Activated CD4-positive, alpha-beta T cell treated with anti-CD3 and anti-CD28 coated beads, Interleukin-2, amount 50 U/mL, for 1 hour (primary cell): ENCODE results near the gene SLC33A1.
"Not testable (repeated sequence)": the region's sequence is repeated elsewhere in the genome, so short reads cannot be mapped to it uniquely, and the experiment has no call there.

ENCODE experiments used
- DNase-seq: peaks from one replicate; pipeline ENCODE4 v3.0.0-alpha.2; 2020

SLC33A1 gene

DNA sequence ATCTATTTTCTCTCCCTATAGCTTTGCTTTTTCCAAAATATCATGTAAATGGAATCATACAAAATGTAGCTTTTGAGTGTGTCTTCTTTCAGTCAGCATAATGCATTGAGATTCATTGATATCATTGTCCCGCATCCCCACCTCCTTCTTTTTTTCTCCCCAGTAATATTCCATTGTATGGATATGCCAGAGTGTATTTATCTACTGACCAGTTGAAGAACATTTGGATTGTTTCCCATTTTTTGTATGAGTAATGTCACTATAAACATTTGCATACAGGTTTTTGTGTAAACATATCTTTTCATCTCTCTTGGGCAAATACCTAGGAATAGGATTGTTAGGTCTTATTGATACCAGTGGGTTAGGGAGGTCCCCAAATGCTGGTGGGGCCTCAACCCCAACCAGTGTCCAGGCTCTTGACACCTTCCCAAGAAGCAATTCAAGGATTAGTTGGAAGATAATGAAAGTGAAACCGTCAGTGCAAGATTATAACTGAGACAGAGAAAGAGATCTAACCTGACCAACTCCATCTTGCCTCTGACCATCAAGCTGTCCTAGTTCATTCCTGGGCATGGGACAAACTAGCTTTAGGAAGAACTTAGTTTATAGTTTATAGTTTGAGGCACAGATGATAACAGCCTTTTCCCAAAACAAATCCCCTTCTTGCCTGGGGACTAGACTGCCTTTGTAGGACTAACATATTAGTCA is 7.4 kb upstream of the SLC33A1 start:
- DNase-seq, result no peak

DNA sequence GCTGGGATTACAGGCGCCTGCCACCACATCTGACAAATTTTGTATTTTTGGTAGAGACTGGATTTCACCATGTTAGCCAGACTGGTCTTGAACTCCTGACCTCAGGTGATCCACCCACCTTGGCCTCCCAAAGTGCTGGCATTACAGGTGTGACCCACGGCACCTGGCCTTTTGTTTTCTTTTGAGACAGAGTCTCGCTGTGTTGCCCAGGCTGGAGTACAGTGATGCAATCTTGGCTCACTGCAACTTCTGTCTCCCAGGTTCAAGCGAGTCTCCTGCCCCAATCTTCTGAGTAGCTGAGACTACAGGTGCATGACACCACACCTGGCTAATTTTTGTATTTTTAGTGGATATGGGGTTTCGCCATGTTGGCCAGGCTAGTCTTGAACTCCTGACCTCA is 6.2 kb upstream of the SLC33A1 start:
- DNase-seq, result not testable (repeated sequence)

DNA sequence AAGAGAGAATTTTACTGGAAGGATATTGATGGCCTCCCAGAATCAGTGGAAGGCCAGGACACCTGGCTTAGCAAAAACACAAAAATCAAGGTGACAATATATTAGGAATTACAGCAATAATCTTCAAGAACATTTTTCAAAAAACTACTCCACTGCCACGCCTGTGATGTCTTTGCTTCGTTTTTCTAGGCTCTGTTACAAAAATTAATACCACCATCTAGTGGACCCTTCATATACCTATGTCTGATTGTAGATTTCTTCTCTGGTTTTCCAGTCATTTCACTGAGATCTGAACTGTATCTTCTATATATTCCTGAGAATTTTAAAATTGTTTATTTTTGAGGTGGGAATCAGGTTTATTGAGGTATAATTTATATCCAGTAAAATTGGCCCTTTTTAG is 5.6 kb upstream of the SLC33A1 start:
- DNase-seq, result no peak

DNA sequence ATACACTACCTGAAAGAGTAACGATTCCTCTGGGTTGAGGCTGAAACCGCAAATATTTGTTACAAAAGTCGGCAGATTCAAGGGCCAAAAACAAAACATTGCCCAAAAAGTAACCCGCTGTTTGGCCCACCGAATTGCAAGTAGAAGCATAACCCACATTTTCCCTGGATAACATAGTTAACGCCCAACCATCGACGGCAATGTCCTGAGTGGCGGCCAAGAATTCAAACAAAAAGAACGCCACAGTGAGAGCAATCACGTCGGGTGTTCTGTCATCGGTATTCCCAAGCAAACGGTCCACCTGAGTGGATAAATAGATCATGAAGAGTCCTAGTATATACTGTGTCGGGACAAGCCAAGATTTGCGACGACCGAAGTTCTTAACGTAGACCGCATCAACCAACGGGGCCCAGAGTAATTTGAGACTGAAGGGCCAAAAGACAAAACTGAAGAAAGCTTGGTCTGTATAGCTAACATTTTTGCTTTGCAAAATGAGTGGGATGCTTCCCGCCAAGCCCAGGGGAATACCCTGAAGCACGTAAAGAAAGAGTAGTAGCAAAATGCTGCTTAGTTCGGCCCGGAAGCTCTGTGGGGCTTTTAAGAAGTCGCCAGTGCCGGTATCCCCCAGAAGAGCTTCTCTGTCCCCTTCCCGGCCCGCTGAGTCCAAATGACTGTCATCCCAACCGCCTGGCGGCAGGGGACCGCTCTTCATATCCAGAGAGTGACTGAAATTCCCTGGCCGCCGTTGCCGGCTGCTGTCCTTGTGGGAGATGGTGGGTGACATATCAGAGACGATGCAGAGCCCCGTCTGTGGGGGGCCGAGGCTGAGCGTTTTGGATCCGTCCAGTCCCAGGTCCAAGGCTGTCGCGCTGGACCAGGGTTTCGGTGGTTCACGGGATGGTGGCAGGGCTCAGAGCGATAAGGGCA is 750 bp downstream of the SLC33A1 start:
- DNase-seq, result peak; percentile 6

DNA sequence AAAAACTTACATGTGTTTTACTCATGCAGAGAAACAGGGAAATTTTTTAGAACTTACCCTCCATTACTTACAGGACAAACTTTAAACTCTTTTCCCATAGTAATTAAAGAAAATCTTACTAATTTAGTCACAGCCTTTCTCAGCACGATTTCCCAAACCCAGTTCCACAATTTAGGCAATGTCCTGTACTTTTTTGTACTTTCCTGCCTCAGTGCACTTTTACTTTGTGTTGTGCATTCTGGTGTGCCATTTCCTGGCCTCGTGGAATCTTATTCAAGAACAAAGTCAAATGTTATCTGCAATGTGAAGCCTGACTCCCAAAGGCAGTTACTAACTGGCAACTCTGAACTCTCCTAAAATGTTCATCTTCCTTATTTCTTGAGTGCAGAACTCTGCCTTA is 1.9 kb downstream of the SLC33A1 start:
- DNase-seq, result no peak

DNA sequence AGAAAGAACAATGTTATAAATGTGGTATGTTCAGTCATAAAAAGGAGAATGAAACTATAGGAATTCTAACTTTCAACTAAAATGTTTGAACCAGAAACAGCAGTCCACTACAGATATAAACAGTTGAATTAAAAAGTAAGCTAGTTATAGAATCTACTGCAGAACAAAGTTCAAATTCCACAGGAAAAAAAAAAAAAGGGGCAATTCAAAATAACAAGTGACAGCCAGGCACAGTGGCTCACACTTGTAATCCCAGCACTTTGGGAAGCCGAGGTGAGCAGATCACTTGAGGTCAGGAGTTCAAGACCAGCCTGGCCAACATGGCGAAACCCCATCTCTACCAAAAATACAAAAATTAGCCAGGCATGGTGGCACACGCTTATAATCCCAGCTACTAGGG is 4.8 kb downstream of the SLC33A1 start:
- not testable (repeated sequence) for DNase-seq

DNA sequence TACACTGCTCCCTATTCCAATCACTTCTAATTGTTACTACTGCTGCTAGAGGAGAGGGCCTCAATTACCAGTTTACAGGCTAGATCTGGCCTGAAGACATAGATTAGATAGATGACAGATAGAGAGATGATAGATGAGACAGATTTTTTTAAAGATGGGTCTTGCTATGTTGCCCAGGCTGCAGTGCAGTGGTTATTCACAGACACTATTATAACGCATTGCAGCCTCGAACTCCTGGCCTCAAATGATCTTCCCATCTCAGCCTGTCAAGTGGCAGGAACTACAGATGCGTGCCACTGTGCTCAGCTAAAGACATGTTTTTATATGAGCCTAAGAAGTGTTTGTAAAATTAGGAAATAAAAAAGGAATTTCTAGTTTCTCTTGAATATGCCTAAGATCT is 6.2 kb downstream of the SLC33A1 start:
- no peak for DNase-seq

DNA sequence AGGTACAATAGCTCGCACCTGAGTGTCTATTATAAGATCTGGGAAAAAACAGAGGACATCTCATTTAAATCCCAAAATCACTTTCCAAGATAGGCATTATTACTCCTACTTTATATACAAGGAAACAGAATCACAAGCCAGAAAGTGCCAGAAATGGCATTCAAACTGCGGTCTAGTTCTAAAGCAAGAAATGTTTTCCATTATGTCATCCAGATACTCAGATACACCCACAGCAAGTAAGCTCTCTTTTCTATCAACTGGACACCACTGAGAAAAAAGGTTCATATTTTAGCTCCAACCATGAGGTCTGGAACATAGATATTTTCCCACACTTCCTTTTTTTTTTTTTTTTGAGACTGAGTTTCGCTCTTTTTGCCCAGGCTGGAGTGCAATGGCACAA is 8.1 kb downstream of the SLC33A1 start:
- no peak for DNase-seq

DNA sequence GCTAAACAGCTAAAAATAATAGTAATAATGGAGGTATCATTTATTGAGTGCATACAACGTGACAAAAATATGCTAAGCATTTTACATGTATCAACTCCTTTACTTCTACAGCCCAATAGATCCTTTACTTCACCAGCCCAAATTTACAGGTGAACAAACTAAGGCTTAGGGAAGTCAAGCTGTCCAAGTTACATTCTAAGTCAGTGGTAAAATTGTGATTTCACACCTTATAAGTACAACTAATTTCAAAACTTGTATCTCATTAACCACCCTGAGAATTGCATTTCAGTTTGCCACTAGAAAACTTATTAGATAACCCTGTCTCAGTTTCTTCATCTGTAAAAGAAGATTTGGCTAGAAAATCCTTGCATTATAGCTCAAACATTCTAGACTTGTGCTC is 10.7 kb downstream of the SLC33A1 start:
- no peak for DNase-seq

DNA sequence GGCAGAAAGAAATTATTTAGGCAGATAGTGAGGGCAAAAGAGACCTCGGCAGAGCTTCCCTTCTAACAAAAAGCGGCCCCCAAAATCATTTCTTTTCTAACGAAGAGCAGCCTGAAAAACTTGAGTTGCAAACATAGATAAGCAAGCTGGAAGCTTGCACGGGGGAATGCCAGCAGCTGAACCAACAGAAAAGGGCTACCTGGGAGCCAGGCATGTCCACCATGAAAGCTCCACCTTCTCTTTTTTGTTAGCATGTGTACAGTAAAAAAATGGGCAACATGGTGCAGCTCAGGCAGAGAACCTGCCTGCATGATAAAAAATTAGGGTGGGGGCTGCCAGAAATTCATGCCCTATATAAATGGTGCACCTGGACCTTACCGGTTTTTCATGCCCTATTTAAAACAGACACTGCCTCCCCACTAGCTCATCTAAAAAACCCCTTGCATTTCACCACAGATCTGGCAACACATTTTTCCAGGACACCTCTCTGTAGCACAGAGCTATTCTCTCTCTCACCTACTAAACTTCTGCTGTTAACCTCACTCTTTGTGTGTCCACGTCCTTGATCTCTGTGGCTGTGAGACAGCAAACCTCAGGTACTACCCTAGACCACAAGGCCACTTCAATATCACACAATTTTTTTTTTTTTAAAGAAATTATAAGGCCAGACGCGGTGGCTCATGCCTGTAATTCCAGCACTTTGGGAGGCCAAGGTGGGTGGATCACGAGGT is 18.7 kb downstream of the SLC33A1 start:
- DNase-seq, result no peak

DNA sequence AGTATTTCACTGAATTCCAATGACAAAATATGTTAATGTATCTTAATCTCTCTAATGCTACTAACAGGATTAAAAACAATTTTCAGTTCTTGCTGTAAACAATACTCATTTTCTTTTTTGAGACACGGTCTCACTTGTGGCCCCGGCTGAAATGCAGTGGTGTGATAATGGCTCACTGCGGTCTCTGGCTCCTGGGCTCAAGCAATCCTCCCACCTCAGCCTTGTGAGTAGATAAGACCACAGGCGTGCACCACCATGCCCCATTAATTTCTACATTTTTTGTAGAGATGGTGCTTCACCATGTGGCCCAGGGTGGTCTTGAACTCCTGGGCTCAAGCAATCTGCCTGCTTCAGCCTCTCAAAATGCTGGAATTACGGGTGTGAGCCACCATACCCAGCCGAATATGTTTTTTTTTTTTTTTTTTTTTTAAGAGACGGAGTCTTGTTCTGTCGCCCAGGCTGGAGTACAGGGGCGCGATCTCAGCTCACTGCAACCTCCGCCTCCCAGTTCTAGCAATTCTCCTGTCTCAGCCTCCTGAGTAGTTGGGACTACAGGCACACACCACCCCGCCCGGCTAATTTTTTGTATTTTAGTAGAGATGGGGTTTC is 25.6 kb downstream of the SLC33A1 start:
- not testable (repeated sequence) for DNase-seq

DNA sequence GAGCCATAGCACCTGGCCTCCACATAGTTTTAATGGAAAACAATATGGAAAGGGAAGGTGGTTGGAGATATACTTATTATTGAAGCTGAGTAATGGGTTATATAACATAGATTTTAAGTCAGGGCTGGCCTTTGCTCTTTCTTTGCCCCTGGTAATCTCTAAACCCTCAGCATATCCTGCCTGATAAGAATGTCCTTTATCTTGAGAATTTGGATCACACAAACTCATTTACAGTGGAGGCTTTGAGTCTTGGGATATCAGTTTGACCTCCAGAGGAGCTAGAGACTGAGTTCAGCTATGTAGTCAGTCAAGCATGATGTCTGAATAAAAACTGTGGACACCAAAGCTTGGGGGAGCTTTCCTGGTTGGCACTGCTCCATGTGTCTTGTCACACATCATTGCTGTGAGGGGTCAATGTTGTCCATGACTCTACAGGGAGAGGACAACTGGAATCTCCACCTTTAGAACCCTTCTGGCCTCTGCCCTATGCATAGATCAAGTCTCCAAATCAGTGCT is 39.1 kb downstream of the SLC33A1 start:
- no peak for DNase-seq

DNA sequence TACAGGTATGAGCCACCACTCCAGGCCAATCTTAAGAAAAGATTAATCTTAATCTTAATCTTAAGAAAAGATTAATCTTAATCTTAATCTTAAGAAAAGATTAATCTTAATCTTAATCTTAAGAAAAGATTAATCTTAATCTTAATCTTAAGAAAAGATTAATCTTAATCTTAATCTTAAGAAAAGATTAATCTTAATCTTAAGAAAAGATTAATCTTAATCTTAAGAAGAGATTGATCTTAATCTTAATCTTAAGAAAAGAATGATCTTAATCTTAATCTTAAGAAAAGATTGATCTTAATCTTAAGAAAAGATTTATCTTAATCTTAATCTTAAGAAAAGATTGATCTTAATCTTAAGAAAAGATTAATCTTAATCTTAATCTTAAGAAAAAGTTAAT is 41.0 kb downstream of the SLC33A1 start:
- DNase-seq, result not testable (repeated sequence)

DNA sequence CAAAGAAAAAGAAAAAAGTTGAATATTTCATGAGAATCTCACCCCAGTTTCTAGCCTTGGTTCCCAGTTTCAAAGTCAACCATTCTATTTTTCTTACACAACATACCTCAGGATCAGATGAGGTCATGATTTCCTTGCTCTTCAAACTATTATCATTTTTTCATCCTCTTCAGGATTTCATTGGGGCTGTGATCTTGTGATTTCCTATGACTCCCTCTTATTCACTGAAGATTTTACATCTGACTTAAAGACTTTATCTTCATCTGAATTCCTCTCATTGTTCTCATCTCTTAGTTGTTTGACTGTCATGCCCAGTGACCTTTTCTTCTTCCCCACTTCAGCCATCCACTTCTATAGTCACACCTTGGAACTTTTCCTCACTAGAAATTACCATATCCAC is 45.0 kb downstream of the SLC33A1 start:
- DNase-seq, result no peak

DNA sequence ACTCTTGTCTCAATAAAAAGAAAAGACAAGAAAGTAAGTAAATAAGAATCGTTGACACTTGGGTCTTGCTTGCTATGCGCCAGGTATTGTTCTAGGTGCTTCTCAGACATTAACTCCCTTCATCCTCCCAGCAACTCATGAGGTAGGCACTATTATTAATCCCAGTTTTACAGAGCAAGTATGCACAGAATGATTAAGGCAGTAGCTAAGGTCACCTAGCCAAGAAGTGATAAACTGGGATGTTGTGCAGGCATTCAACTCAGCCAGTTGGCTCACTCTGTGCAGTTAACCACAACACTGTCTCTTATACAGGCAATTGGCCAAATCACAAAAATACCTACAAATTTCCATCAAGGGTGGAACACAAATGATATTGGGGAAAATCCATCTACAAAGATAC is 46.4 kb downstream of the SLC33A1 start:
- no peak for DNase-seq

DNA sequence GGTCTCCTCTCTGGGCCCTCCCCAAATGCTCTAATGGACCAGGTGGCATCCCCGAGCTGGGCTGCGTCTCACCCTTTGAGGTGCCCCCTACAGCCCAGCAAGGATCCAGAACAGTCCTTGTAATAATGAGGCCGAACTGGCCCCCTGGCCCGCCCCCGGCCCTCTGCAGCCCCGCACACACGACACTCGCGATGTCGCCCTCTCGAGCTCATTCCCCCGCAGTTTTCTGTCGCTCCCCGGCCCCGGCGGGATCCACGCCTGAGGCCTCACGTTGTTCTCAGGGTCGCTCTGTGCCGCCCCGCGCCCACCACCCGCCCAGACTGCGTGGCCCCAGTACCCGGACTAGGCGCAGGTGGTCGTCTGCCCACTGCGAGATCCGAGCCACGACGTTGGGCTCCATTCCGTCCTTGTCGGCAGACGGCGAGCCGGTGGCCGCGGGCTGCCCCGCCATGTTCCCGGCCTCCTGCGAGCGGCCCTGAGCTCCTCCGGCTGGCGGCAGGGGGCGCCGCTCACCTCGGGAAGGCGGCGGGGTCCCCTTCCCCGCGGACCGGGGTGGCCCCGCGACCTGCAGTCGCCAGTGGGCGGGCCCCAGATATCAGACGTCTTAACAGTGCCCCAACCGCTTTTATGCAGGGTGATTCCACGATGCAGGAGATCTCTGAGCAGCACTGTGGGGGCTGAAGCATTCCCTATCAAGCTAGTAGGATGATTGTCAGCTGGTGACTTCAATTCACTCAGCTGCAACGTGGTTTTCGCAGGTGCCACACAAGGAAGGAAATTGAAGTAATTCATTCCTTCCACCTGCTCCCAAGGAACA is 48.2 kb downstream of the SLC33A1 start, which contains the start of gene C3orf33:
C3orf33 (minus strand) TSS at position 477 of the 817 bp plus-strand sequence; CDS start at position 451, 26 bp downstream.
- DNase-seq, result peak; percentile 70

DNA sequence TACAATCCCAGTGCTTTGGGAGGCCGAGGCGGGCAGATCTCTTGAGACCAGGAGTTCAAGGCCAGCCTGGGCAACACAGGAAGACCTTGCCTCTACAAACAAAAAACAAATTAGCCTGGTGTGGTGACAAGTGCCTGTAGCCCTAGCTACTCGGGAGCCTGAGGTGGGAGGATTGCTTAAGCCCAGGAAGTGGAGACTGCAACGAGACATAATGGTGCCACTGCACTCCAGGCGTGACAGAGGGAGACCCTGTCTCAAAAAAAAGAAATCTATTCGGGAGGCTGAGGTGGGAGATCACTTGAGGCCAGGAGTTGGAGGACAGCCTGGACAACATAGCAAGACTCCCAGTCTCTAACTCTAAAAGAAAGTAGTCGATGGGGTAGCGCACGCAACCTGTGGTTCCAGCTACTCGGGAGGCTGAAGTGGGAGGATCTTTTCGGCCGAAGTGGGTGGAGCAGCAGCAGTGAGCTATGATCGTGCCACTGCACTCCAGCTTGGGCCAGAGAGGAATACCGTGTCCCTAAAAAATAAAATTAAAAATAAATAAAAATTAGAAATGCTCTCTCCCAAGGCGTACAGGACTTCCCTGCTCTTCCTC is 48.9 kb downstream of the SLC33A1 start:
- no peak for DNase-seq

DNA sequence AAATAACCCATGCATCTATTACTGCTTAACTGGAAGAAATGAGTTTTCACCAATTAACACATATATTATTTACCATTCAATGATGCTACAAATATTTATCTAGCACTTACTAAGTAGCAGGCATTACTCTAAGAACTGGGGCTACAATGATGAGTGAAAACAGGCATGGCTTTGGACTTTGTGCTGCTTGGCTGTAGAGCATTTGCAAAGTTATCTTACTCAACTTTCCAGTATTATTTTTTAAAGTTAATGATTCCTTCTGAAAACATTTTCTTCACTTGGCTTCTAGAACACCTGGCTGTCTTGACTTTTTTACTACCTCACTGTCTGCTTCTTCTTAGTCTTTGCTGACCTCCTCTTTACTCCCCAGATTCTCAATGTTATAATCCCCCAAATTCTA is 49.9 kb downstream of the SLC33A1 start:
- no peak for DNase-seq

DNA sequence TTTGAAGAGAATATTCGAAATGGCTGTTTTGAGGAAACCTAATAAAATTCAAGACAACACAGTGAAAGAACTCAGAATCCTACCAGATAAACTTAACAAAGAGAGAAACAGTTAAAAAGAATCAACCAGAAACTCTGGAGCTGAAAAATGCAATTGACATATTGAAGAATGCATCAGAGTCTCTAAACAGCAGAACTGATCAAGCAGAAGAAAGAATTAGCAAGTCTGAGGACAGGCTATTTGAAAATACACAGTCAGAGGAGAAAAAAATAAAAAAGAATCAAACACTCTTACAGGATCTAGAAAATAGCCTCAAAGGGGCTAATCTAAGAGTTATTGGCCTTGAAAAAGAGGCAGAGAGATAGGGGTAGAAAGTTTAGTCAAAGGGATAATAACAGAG is 61.7 kb downstream of the SLC33A1 start:
- DNase-seq, result no peak

DNA sequence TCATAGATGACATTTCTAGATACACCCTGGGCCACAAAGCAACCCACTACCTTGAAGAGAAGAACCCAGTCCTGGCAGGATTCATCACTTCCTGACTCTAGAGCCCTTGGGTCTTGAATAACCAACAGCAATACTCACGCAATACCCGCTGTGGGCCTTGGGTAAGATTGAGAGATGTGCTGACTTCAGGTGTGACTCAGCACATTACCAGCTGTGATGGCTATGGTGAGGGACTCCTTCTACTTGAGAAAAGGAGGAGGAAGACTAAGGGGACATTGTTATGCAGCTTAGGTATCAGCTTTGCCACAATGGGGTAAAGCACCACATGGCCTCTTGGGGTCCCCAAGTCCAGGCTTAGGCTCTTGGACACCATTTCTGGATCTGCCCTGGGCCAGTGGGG is 63.0 kb downstream of the SLC33A1 start:
- no peak for DNase-seq

DNA sequence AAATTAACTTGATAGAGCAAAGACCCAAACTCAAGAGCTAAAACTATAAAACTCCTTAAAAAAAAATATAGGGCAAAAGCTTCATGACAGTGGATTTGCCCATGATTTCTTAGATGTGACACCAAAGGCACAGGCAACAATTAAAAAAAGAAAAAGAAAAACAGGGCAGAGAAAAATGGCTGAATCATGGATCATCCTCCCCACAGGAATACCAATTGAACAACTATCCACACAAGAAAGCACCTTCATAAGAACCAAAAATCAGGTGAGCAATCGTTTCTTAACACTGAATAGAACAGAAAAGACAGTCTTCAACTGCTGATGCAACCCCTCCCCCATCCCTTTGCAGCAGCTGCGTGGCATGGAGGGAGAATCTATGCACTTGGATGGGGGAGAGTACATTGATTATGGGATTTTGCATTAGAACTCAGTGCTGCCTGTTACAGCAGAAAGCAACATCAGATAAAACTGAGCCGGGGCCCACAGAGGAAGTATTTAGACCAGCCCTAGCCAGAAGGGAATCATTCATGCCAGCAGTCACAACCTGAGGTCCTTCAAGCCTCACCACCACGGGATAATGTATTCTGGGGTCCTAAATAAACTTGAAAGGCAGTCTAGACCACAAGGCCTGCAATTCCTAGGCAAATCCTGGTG is 63.8 kb downstream of the SLC33A1 start:
- DNase-seq, result no peak
